HG02798 (cell line): ENCODE data around the gene OR8A1.
A peak's percentile ranks its signal among the peaks of the same experiment; 100 is the strongest.

Experiments
- ATAC-seq: cut with Tn5 transposase; IDR thresholded peaks from one replicate; pipeline ENCODE4 v1.9.1; 2021; ENCODE audit warnings: mild to moderate bottlenecking; ENCODE audit not compliant: unreplicated experiment, poor library complexity

Gene OR8A1

DNA sequence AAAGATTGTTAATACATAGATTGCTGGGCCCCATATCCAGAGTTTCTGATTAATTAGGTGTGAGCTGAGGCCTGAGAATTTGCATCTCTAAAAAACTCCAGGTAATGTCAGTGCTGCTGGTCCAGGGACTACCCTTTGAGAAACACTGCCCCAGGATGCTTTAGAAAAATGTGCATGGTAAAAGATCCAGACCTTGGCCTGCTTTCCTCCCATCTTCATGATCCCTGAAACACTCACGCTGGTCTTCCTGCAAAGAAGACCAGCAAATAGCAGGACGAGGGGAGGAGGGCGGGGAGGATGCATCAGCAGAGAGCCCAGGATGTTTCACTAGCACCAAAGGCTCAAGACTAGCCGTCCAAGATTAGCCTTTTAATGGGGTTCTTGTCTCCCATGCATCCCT lies at the start of gene OR8A1:
Gene OR8A1 (plus strand): TSS at position 301 of the 400 bp plus-strand sequence. CDS start 123 bp downstream, outside the sequence.
- no peak for ATAC-seq

DNA sequence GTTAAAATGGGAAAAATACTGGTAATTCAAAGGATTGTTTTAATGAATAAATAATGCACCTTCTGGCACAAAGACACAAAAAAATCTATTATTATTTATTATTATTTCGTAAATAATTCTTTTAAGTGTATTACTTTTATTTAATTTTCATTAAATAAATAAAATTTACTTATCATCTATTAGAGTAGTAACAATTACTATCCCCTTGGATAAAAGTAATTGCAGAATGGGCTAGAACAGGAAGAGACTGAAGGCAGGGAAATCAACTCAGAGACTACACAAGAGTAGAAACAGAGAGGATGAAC lies 49.3 kb upstream of the OR8A1 start:
- ATAC-seq: no peak

DNA sequence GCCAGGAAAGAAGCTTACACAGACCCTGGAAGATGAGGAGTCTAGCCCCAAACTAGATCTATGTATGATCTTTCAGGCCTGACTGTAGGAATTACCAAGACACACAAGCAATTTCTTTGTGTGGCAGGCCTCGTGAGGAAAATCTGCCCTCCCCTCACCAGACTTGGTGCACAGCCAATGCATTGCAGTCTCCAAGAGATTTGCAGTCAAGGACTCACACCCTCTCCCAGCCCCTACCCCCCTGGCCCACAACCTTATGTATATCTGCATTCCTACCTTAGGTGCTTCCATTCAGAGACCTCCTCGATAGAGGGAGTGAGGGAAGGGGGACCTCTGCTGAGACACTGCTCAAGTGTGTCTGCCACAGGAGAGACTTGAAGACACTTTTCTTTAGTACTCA lies 36.2 kb upstream of the OR8A1 start:
- no peak for ATAC-seq

DNA sequence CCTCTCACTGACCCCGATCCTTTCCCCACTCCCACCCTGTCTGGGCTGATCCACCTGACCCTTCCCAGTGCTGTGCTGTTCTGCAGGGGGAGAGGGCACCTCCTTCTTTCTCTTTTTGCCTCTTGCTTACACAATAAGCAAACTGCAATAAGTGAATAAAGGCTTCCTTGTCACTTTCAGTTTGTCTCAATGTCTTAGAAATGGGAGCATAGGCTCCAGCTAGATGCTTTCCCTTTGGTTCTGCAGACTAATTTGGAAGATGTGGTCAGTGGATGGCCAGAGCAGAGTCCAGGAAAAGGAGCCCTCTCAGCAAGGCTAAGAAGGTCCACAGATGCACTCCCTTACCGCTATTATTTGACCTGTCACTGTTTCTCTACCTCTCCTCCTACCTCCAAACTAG lies 35.7 kb upstream of the OR8A1 start:
- ATAC-seq: no peak

DNA sequence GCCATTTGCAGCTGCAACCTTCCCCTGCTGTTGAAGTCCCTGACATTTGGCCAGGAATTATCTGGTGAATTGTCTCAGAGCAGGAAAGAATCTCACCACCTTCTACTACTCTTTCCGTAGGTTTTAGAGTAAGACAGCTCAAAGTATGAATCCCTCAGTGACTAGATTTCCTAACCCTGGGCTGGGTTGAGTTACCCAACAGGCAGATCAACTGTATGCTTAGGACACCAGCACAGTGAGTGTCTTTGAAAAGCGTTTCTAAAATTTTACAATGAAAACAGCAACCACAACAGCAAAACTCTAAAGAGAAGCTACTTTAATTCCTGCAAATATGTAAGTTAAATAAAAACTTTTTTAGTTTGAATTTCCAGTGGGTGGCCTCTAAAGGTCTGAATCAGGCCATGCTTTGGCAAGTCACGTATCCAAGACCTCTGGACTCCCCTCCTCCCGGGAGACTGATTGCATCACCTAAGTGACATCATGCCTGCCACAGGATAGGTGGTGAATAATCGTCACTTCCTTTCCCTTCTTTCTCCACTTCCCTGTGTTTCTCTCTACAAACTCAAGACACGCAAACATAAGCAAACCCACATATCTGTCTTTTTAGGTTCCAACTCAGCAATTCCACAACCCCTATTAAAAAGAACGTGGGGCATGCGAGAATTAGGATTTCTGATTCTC lies 34.1 kb upstream of the OR8A1 start:
- no peak for ATAC-seq

DNA sequence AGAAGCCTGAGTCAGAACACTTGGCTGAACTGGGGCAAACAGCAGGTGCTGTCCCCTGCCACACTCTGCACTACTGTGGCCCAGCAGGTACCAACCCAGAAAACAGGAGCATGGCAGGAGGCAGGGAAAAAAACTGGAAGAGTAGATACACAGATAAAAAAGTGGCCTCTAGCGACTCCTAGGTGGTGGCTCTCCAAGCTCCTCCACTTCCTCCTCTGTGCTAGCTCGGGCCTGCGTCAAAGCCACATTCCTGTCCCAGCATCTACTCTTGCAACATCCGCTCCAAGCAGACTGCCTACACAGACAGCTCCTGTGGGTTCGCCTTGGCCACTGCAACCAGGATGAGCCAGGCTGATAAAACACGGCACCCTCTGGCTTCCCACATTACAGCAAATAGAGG lies 33.3 kb upstream of the OR8A1 start:
- no peak for ATAC-seq

DNA sequence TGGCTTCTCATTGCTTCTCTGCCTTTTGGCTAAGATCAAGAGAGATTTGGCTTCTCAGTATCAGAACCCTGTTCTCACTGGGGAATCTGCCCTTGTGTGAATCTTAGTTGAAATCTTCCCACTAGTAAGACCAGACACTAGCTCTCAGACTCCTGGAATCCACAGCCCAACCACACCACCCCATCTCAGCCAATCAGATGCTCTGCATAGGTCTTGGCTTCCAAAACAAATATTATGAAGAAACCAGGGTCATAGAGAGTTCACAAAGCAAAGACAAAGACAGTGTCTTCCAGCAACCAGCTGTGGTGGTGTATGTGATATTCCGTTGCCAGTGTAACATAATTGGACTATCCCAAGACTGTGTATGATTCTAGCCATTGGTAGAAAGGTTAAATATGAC lies 31.8 kb upstream of the OR8A1 start:
- ATAC-seq: no peak

DNA sequence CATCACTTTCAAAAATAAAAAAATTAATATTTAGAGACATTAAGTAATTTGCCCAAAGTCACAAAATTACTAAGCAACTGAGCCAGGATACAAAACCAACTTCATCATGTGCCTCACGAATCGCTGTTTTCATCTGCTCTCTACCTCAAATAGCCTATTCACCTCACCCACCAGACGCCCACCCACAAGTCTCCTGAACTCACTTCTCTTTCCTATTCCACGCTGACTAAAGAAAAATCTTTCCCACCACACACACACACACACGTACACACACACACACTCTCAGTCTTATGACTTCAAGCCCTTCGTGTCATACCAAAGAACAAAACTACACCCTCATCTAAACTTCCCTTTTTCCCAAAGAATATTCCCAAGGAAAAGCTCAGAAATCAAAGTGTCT lies 28.6 kb upstream of the OR8A1 start:
- ATAC-seq: no peak

DNA sequence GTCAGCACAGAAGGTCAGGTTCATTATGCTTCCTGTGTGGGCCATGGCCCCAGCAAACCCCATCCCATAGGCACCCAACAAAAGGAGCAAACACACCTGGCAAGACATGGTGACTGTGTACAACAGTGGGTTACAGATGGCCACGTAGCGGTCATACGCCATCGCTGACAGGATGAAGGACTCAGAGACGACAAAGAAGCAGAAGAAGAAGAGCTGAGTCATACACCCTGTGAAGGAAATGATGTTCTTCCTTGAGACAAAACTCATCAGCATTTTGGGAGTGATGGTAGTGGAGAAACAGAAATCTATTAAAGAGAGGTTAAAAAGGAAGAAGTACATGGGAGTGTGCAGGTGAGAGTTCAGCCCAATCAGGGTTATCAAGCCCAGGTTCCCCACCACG lies 26.7 kb upstream of the OR8A1 start:
- ATAC-seq: no peak

DNA sequence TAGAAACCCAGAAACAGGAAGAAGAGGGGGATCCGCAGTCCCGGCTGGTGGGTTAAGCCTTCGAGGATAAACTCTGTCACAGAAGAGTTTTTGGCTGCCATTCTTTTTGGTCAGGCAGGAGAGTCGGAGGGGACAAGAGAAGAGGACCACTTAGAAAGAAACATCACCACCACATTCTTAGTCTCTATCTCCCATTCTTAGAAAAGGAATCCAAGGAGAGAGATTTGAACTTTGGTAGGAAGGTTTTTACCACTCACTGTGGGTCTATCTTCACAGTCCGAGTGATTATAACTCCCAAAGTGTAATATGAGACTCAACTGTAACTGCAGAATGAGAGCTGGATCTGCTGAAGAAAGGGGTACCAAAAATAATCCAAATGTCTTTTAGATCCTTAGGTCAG lies 26.2 kb upstream of the OR8A1 start, which contains the start of gene OR8B12:
Gene OR8B12 (minus strand): TSS at position 101 of the 400 bp plus-strand sequence. CDS start 0 bp downstream, at position 101.
- ATAC-seq: no peak

DNA sequence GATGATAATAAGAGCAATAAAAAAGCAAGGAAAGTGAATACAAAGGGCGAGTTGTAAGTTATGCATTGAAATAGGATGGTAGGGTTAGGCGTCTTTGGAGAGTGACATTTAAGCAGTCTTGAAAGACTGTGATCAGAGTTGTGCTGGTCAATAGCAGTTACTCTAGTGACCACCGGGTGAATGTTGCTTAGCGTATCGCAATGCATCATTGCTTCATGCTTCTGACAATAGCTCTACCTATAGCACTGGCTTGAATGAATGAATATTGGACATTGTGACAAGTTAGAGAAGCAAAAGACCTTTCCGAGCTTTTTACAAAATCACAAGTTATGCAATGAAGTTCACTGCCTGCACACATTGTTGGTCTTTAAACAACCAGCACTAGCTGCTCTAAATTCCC lies 18.6 kb upstream of the OR8A1 start:
- ATAC-seq: no peak

DNA sequence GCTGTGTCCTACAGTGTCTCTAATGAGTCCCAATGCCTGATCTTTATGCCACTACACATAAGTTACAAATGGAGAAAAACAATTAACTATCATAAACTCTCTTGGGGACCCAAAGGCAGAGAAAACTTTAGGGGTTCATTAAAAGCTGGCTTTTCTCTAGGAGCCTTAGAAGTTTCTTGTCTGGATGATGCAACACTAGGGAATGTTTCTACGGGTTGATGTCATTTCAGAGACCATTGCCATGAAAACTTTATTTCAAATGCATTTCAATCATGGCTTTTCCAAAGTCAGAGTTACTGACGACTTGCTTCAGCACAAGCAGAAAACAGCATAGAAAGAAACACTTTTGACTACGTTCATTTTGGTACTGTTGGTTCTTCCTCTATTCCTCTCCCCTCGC lies 17.8 kb upstream of the OR8A1 start:
- no peak for ATAC-seq

DNA sequence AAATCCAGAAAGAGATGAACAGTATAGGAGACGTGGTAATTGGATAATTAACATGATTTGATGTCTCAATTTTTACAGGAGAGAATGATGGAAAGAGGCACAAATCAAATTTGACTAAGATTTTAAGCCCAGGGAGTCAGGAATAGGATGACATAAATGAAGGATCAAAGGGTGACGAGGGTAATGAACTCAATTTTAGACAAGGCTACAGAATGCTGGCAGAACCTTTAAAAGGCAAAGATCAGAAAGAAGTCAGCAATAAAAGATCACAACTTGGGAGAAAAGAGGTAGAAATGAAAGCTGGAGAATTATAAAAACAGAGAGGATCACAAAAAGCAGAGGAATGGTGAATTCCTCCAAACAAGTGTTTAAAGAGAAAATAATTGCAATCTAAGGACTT lies 13.0 kb upstream of the OR8A1 start:
- no peak for ATAC-seq

DNA sequence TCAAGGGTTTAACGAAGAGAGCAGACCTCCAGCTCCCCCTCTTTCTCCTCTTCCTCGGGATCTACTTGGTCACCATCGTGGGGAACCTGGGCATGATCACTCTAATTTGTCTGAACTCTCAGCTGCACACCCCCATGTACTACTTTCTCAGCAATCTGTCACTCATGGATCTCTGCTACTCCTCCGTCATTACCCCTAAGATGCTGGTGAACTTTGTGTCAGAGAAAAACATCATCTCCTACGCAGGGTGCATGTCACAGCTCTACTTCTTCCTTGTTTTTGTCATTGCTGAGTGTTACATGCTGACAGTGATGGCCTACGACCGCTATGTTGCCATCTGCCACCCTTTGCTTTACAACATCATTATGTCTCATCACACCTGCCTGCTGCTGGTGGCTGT lies 363 bp downstream of the OR8A1 start:
- ATAC-seq: no peak

DNA sequence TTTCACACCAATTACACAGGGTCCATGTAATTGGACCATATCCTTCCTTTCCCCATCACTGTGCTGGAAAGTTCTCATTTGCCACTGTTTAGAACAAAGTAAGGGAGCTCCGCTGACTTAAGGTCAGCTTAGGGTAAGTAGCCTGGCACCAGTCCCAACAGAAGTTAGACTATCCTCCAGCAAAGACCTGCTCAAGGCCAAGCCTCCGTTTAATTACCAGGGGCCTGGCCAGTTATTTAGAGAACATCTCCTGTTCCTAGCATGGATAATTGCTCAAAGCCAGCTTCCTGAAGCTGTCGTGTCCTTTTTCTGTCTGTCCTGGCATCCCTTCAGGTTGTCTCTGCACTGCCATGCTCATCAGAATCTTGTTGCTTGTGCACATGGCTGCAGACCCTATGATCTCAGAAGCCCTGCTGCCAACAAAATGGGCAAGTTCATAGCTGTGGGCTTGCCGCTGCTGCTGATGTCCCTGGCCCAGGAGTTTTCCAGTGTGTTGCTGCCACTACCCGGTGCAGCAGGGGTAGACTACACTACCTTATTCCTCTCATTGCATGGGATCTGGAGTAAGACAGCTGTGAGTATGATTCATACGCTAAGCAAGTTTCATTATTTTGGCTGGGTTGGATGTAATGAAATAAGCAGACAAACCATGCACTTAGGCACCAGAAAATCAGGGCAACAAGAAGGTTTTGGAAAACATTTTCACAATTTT lies 8.1 kb downstream of the OR8A1 start:
- ATAC-seq: no peak

DNA sequence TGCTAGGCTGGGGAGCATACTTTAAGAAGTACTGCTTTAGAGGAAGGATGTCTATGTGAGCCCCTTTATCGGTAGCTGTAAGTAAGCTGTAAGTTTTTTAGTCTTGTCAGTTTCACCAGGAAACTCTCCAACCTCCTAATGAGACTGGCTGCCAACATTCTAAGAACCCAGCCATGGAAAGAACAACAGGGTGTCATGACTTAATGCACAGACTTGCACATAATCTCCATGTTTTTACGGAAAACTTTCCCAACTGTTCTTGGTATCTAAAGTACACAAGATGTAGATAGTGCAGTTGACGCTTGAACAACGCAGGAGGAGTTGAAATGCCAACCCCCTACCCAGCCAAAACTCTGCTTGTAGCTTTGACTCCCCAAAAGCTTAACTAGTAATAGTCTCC lies 9.0 kb downstream of the OR8A1 start:
- ATAC-seq: no peak

DNA sequence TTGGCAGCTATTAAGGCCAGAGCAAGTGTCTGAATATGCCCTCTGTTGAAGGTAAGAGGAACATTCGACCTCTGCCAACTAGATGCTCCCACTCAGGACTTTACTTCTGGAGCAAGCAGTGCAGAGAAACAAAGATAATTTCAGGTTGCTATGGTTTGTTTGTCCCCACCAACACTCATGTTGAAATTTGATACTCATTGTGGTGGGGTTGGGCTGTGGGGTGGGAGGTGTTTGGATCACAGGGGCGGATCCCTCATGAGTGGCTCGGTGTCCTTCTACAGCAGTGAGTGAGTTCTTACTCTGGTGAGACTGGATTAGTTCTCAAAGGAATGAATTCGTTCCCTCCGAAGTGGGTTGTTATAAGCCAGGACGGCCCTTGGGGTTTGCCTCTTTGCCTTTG lies 12.0 kb downstream of the OR8A1 start:
- ATAC-seq: no peak

DNA sequence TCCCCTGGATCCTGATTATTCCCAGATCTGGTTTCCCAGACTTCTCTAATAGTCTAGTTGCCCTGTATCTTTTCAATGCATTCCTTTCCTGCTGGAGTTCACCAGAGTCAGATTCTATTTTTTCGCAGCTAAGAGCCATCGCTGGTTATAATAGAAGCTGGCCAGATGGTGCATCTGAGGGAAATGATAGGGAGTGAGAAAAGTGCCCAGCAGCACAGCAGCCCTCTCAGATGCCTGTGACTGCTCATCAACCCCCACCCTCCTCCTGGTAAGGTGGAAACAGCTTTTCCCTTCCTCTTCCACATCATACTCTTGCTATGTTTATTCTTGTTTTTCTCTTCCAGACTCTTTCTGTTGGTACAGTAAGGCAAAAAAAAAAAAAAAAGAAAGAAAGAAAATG lies 12.8 kb downstream of the OR8A1 start:
- ATAC-seq: no peak

DNA sequence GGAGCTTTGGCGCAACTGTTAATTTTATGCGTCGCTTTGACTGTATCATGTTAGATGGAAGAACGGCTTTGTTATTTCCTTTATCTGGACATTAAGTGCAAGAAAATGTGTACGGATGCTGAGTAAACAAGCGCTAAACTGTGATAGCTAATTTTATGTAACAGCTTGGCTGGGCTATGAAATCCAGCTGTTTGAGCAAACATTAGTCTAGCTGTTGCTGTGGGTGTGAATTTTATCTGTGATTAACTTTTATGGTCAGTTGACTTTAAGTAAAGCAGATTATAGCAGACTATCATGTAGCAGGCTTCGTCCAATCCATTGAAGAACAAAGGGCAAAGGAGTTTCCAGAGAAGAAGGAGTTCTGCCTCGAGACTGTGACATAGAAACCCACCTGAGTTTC lies 14.0 kb downstream of the OR8A1 start:
- no peak for ATAC-seq

DNA sequence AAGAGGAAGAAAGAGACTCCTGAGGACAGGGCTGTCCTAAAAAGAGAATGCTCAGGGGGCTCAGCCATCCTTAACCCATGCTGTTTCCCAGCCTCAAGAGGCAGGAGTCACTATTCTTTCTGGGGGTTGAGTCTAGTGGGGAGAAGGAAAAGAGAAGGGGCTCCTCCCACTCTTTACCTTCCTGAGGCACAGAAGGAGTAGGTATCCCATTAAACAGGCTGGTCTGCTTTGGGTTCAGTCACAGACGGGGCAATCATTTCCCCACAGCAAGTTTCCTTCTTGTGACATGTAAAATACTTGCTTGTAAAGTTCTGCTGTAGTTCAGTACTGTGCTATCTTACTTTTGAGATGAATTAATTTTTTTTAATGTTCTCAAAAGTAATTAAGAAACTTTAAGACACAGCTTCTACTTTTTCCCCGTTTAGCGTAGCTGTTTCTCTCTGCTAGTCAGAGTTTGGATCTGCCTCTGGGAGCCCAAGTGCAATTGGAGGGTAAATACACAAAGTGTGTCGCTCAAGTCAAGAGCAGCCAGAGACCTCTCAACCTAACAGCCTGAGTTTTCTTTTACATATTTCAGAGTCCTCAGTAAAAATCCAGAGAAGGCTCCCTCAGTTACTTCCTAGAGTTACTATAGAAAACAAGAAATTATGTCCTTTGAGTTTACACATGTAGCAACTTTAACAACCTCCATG lies 15.0 kb downstream of the OR8A1 start:
- no peak for ATAC-seq

DNA sequence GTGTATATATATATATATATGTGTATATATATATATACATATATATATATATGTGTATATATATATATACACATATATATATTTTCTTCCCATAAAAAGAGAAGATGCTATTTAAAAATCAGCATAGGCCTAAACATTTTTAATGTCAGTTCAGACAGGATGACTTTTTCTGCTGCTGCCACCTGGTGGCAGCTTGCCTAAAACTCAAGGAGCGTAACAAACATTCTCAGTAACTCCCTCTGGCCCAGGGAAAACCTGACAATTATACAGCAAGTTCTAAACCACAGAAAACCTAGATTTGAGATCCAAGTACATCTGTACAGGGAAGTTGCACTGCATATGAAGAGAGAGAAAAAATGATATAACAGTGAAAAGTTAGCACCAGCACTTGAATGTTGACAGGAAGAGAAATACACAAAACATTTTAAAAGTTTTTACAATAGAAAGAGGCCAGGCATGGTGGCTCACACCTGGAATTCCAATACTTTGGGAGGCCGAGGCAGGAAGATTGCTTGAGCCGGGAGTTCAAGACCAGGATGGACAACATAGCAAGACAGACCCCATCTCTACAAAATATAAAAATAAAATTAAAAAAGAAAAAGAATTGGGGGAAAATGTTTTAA lies 16.6 kb downstream of the OR8A1 start:
- ATAC-seq: peak; percentile 63
